Osteoblast (primary cell): Measurements from ENCODE around the gene TGM6. TPM values are rescaled to one million over a fixed set of nuclear protein-coding genes. Genes with fewer than 3 reads are reported as not detected.

Source experiments
- DNase-seq: peaks from one replicate; pipeline ENCODE4 v3.0.0; 2011; ENCODE audit warnings: low spot score, mixed read lengths; ENCODE audit not compliant: insufficient read length; ENCODE audit errors: missing footprints
- H2AFZ ChIP-seq: 2 replicates; pipeline ENCODE4 v1.6.0; 2011; ENCODE audit warnings: mild to moderate bottlenecking, low read length
- H3K27ac ChIP-seq: 2 replicates; pipeline ENCODE4 v1.5.1; 2011; ENCODE audit warnings: mild to moderate bottlenecking, low read depth, low read length, moderate library complexity
- H3K27me3 ChIP-seq: 2 replicates; pipeline ENCODE4 v1.6.0; 2012; ENCODE audit warnings: mild to moderate bottlenecking, control low read depth, inconsistent platforms, low read length, moderate library complexity; ENCODE audit not compliant: insufficient read depth
- H3K36me3 ChIP-seq: 2 replicates; pipeline ENCODE4 v1.5.1; 2011; ENCODE audit warnings: mild to moderate bottlenecking, low read length, control low read depth, moderate library complexity; ENCODE audit not compliant: insufficient read depth
- H3K4me1 ChIP-seq: 2 replicates; pipeline ENCODE4 v1.5.1; 2011; ENCODE audit warnings: mild to moderate bottlenecking, low read length, control low read depth, moderate library complexity; ENCODE audit not compliant: insufficient read depth
- H3K4me2 ChIP-seq: 2 replicates; pipeline ENCODE4 v1.6.0; 2011; ENCODE audit warnings: mild to moderate bottlenecking, low read length; ENCODE audit not compliant: insufficient read depth
- H3K4me3 ChIP-seq: fragments of 200-600 bp; sonication (generic); 3 replicates; pipeline ENCODE4 v1.5.1; 2012; ENCODE audit warnings: mild to moderate bottlenecking, low read length, inconsistent platforms; ENCODE audit not compliant: insufficient read depth
- H3K79me2 ChIP-seq: 2 replicates; pipeline ENCODE4 v1.6.0; 2012; ENCODE audit warnings: mild to moderate bottlenecking, low read length, control low read depth, inconsistent platforms; ENCODE audit not compliant: insufficient read depth
- H3K9me3 ChIP-seq: 2 replicates; pipeline ENCODE4 v1.5.1; 2011; ENCODE audit warnings: low read depth, low read length, control low read depth
- H4K20me1 ChIP-seq: 2 replicates; pipeline ENCODE4 v1.6.0; 2012; ENCODE audit warnings: mild to moderate bottlenecking, low read length, control low read depth; ENCODE audit not compliant: insufficient read depth
- CTCF ChIP-seq: IDR thresholded peaks from 2 replicates; pipeline ENCODE4 v1.5.1; 2011; ENCODE audit warnings: mild to moderate bottlenecking, low read depth, low read length, moderate library complexity; ENCODE audit errors: extremely low read depth
- total RNA-seq: library from RNA; depleted of rRNA; stranded (reverse); fragments of >200 nt; gene quantifications from 2 replicates; pipeline ENCODE4 v1.2.3, GENCODE V29; 2012

TGM6 gene
- total RNA-seq, 1 donor, result not detected

GRCh38 chr20:2387180-2387577 is 6.5 kb downstream of the TGM6 start:
- Histone ChIP-seq H3K27me3 (no peaks in the 10 kb centered on the region), H3K4me1 (peaks cover 11% of the 10 kb centered on the region), H3K9me3 (no peaks in the 10 kb centered on the region), H3K4me2 (peak overlapping the region; percentile 31), H3K79me2 (no peaks in the 10 kb centered on the region), H3K4me3 (no peak overlapping the region), H3K36me3 (no peaks in the 10 kb centered on the region), H4K20me1 (no peaks in the 10 kb centered on the region), H3K27ac (peak overlapping the region; percentile 40), H2AFZ (no peak overlapping the region)
- TF ChIP-seq CTCF, result peak; percentile 51
- no peak for DNase-seq

GRCh38 chr20:2387580-2387979 is 6.9 kb downstream of the TGM6 start:
- no peaks in the 10 kb centered on the region for H4K20me1 ChIP-seq
- DNase-seq, result no peak
- no peaks in the 10 kb centered on the region for H3K79me2 ChIP-seq
- H3K9me3 ChIP-seq, result no peaks in the 10 kb centered on the region
- H3K36me3 ChIP-seq, result no peaks in the 10 kb centered on the region
- no peak for TF ChIP-seq CTCF
- no peak overlapping the region for H3K27ac ChIP-seq
- no peak overlapping the region for H3K4me3 ChIP-seq
- H3K4me2 ChIP-seq, result no peak overlapping the region
- no peak overlapping the region for H2AFZ ChIP-seq
- peaks cover 11% of the 10 kb centered on the region for H3K4me1 ChIP-seq
- no peaks in the 10 kb centered on the region for H3K27me3 ChIP-seq

- H3K4me3 ChIP-seq, result no peak overlapping the region
- no peak for DNase-seq
- peaks cover 4% of the 10 kb centered on the region for H3K27me3 ChIP-seq
- no peak overlapping the region for H2AFZ ChIP-seq
- no peaks in the 10 kb centered on the region for H3K9me3 ChIP-seq
- TF ChIP-seq CTCF, result no peak
- H3K4me1 ChIP-seq, result peaks cover 11% of the 10 kb centered on the region
- H4K20me1 ChIP-seq, result no peaks in the 10 kb centered on the region
- H3K36me3 ChIP-seq, result no peaks in the 10 kb centered on the region
- H3K27ac ChIP-seq, result no peak overlapping the region
- H3K79me2 ChIP-seq, result no peaks in the 10 kb centered on the region
- no peak overlapping the region for H3K4me2 ChIP-seq
These were observed 10.4 kb downstream of the TGM6 start for GRCh38 chr20:2390951-2391675.

- DNase-seq, result peak; percentile 6
These were observed 13.8 kb downstream of the TGM6 start for GRCh38 chr20:2394411-2395055.

More at GRCh38 chr20:2394411-2395055, 13.8 kb downstream of the TGM6 start:
- H2AFZ ChIP-seq, result no peak overlapping the region
- TF ChIP-seq CTCF, result no peak
- H3K4me3 ChIP-seq, result no peak overlapping the region
- no peak overlapping the region for H3K27ac ChIP-seq
- H3K4me2 ChIP-seq, result no peak overlapping the region
- H4K20me1 ChIP-seq, result no peaks in the 10 kb centered on the region
- peaks cover 4% of the 10 kb centered on the region for H3K27me3 ChIP-seq
- H3K79me2 ChIP-seq, result no peaks in the 10 kb centered on the region
- peaks cover 4% of the 10 kb centered on the region for H3K9me3 ChIP-seq
- no peaks in the 10 kb centered on the region for H3K4me1 ChIP-seq
- H3K36me3 ChIP-seq, result no peaks in the 10 kb centered on the region
